ENCODE results near the gene GRID1. TPM values are rescaled to one million over a fixed set of nuclear protein-coding genes. Genes with fewer than 3 reads are reported as not detected.

The GRID1 gene
- total RNA-seq, 1 experiment from 2014 or later, result not detected

- CTCF ChIA-PET, result interaction anchor here (0.6 kb wide), 1 partner anchor 210 kb away, joined by 3 read pairs; no protein-coding TSS in a partner anchor
- Mint-ChIP-seq H3K9me3 (ENCODE audit: low read depth, unreplicated experiment) (no peaks in the 10 kb centered on the region), H3K4me3 (ENCODE audit: low read depth, unreplicated experiment) (no peak overlapping the region), H3K4me1 (ENCODE audit: low read depth, unreplicated experiment) (no peaks in the 10 kb centered on the region), H3K27me3 (ENCODE audit: unreplicated experiment) (peaks cover 96% of the 10 kb centered on the region), H3K27ac (ENCODE audit: unreplicated experiment) (no peak overlapping the region), H3K36me3 (ENCODE audit: insufficient read depth, unreplicated experiment) (no peaks in the 10 kb centered on the region)
- no peak for DNase-seq
- no peak for TF ChIP-seq CTCF (IDR thresholded peaks at IDR 0.05; ENCODE audit: unreplicated experiment)
- intact Hi-C loops (cut with micrococcal nuclease; ENCODE audit: unreplicated experiment), result no loop called here
- no TSS peak for BruUV-seq (replicated peaks)
Measured at GRCh38 chr10:86215046-86215445, 151.5 kb downstream of the GRID1 start.

GRCh38 chr10:86213148-86213547 lies 153.4 kb downstream of the GRID1 start:
- DNase-seq, result no peak
- H3K9me3 Mint-ChIP-seq (ENCODE audit: low read depth, unreplicated experiment), result no peaks in the 10 kb centered on the region
- CTCF ChIA-PET, result no interaction called here
- BruUV-seq (replicated peaks), result no TSS peak
- no peaks in the 10 kb centered on the region for H3K36me3 Mint-ChIP-seq (ENCODE audit: insufficient read depth, unreplicated experiment)
- no peaks in the 10 kb centered on the region for H3K4me1 Mint-ChIP-seq (ENCODE audit: low read depth, unreplicated experiment)
- H3K27me3 Mint-ChIP-seq (ENCODE audit: unreplicated experiment), result peaks cover 96% of the 10 kb centered on the region
- TF ChIP-seq CTCF (IDR thresholded peaks at IDR 0.05; ENCODE audit: unreplicated experiment), result no peak
- no peak overlapping the region for H3K4me3 Mint-ChIP-seq (ENCODE audit: low read depth, unreplicated experiment)
- H3K27ac Mint-ChIP-seq (ENCODE audit: unreplicated experiment), result no peak overlapping the region
- intact Hi-C loops (cut with micrococcal nuclease; ENCODE audit: unreplicated experiment), result no loop called here

GRCh38 chr10:86212391-86212700 lies 154.2 kb downstream of the GRID1 start:
- TF ChIP-seq CTCF (IDR thresholded peaks at IDR 0.05; ENCODE audit: unreplicated experiment), result no peak

GRCh38 chr10:86211691-86212390 lies 154.8 kb downstream of the GRID1 start:
- intact Hi-C loops (cut with micrococcal nuclease; ENCODE audit: unreplicated experiment), result no loop called here
- Mint-ChIP-seq H3K4me1 (ENCODE audit: low read depth, unreplicated experiment) (no peaks in the 10 kb centered on the region), H3K36me3 (ENCODE audit: insufficient read depth, unreplicated experiment) (no peaks in the 10 kb centered on the region), H3K4me3 (ENCODE audit: low read depth, unreplicated experiment) (no peak overlapping the region), H3K27ac (ENCODE audit: unreplicated experiment) (no peak overlapping the region), H3K27me3 (ENCODE audit: unreplicated experiment) (peaks cover 88% of the 10 kb centered on the region), H3K9me3 (ENCODE audit: low read depth, unreplicated experiment) (no peaks in the 10 kb centered on the region)
- no peak for TF ChIP-seq CTCF (IDR thresholded peaks at IDR 0.05; ENCODE audit: unreplicated experiment)
- no TSS peak for BruUV-seq (replicated peaks)
- no peak for DNase-seq
- CTCF ChIA-PET, result no interaction called here

More at GRCh38 chr10:86212391-86212700, 154.2 kb downstream of the GRID1 start:
- Mint-ChIP-seq H3K36me3 (ENCODE audit: insufficient read depth, unreplicated experiment) (no peaks in the 10 kb centered on the region), H3K9me3 (ENCODE audit: low read depth, unreplicated experiment) (no peaks in the 10 kb centered on the region), H3K4me3 (ENCODE audit: low read depth, unreplicated experiment) (no peak overlapping the region), H3K4me1 (ENCODE audit: low read depth, unreplicated experiment) (no peaks in the 10 kb centered on the region), H3K27ac (ENCODE audit: unreplicated experiment) (no peak overlapping the region), H3K27me3 (ENCODE audit: unreplicated experiment) (peaks cover 93% of the 10 kb centered on the region)
- intact Hi-C loops (cut with micrococcal nuclease; ENCODE audit: unreplicated experiment), result no loop called here
- BruUV-seq (replicated peaks), result no TSS peak
- no peak for DNase-seq
- CTCF ChIA-PET, result no interaction called here
